Brain pericyte (primary cell): ENCODE results near the gene CAMTA1.

ENCODE experiments used
- DNase-seq: peaks from one replicate; pipeline ENCODE4 v3.0.0-alpha.2; 2012; ENCODE audit warnings: low read depth, low spot score

CAMTA1 gene

DNA sequence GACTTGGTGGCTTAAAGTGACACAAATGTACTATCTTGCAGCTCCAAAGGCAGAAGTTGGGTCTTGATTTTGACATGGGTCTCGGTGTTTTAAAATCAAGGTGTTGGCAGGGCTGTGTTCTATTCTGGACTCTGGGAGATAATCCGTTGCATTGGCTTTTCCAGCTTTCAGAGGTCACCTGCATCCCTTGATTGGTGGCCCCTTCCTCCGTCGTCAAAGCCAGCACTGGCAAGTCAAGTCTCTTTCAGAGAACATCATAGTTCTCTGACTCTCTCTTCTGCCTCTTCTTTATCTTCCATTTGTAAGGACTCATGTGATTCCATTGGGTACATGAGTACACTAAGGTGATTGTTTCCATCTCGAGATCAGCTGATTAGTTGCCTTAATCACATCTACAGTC, 172.1 kb downstream of the CAMTA1 start:
- DNase-seq: no peak

GRCh38 chr1:6958407-6959030, 173.3 kb downstream of the CAMTA1 start:
- no peak for DNase-seq

DNA sequence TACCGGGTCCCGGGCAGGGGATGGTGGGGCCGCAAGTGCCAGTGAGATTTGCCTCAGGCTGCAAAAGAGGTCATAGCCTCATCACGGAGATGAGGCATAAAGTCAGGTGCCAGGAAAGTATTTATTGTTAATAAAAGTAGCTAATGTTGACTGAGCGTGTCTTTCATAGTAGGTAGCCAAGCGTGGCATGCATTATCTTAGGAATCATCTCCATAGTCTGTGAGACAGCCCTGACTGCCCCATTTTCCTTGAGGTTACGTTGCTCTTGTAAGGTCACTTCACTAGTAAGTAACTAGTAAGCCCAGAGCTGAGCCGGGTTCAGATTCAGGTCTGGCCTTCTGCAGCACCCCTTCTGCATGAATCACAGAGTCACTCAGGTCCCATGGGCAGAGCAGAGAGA, 174.2 kb downstream of the CAMTA1 start:
- no peak for DNase-seq

- no peak for DNase-seq
Observed at GRCh38 chr1:6960291-6960811, 175.1 kb downstream of the CAMTA1 start.

- no peak for DNase-seq
Observed at GRCh38 chr1:6960860-6961259, 175.6 kb downstream of the CAMTA1 start.

DNA sequence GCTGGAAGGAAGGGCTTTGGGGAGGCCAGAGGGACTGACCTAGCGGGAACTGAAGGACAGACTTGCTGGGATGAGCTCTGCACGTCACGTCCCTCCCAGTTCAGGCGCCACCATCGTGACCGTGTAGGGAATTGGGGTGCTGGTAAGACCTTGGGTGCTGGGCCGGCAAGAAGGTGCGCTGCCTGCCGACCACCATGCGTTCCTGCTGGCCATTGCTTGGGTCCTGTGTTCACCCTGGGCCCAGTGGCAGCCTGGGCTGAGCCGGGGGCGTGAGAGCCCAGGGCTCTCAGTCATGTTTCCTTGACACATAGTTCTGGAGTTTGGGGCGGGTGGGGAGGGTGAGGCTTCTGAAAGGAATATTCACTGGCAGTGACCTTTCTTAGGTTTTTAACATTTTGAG, 176.0 kb downstream of the CAMTA1 start:
- DNase-seq: no peak

GRCh38 chr1:6961905-6962477, 176.7 kb downstream of the CAMTA1 start:
- no peak for DNase-seq

GRCh38 chr1:6962478-6962995, 177.3 kb downstream of the CAMTA1 start:
- no peak for DNase-seq

GRCh38 chr1:6962996-6963911, 178.0 kb downstream of the CAMTA1 start:
- no peak for DNase-seq

DNA sequence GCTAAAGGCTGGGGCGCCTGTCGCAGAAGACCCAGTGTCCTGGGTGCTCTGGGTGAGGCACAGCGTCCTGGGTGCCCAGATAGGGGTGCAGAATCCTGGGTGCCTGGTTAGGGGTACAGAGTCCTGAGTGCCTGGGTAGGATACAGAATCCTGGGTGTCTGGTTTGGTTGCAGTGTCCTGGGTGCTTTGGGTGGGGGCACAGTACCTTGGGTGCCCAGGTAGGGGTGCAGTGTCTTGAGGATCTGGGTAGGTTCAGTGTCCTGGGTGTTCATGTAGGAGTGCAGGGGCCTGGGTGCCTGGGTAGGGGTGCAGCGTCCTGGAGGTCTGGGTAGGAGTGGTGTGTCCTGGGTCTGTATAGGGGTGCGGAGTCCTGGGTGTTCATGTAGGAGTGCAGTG, 178.7 kb downstream of the CAMTA1 start:
- no peak for DNase-seq

- no peak for DNase-seq
Observed at GRCh38 chr1:6965083-6965934, 180.1 kb downstream of the CAMTA1 start.

DNA sequence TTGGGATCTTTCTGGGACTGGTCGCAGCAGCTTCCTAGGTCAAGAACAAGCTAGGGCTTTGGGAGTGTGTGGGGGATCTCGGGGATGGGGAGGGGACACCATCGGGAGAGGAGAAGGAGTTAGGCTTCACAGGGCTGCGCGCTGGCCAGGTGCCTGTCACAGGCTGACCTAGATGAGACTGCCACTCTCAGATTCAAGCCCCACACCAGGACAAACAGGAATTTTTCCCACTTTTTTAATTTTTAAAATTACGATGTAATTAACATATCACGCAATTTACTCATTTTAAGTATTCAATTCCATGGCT, 180.6 kb downstream of the CAMTA1 start:
- no peak for DNase-seq

GRCh38 chr1:6966326-6966725, 181.1 kb downstream of the CAMTA1 start:
- no peak for DNase-seq

DNA sequence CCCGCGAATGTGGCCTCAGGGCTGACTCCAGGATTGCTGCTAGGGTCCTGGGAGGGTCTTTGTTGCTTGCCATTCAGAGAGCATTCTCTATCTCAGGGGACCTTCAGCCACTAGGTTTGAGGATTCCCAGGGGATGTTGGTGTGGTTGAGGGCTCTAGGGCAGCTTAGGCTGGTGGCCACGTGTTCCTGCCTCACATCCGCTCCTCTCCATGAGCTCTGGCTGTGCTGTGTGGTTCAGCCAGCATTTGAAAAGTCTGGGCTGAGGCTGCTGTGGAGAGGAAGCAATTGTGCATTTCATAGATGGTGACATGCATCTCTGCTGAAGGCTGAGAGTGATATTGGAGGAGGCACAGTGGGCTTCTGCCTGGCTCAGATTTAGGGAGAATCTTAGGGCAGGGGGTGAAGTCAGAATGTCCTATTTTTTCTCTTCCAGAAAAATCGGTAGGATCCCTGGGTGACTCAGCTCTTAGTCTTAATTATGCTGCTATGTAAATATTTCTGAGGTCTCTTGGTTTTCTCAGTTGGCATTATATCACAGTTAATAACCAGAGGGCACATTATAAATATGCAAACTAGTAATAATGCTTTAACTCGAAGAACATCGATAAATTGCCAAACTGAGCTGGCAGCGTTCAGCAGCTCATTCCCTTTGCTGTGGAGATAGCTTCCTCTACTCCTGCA, 182.3 kb downstream of the CAMTA1 start:
- no peak for DNase-seq

- no peak for DNase-seq
Observed at GRCh38 chr1:6969106-6969505, 183.9 kb downstream of the CAMTA1 start.

DNA sequence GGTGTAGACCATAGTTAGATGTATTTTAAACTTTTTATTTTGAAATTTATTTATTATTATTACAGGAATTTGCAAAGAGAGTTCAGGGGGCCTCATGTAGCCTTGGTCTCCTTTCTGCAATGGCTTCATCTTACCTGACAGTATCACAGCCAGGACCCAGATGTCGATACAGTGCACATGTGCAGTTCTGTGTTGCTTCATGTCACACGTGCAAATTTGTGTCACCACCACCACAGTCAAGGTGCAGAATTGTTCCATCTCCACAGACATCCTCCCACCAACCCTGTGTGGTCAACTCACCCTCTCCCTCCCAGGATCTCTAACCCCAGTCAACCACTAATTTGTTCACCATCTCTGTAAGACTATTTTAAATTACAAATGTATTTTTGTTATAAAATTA, 184.5 kb downstream of the CAMTA1 start:
- no peak for DNase-seq

- no peak for DNase-seq
Observed at GRCh38 chr1:6970221-6970620, 185.0 kb downstream of the CAMTA1 start.

DNA sequence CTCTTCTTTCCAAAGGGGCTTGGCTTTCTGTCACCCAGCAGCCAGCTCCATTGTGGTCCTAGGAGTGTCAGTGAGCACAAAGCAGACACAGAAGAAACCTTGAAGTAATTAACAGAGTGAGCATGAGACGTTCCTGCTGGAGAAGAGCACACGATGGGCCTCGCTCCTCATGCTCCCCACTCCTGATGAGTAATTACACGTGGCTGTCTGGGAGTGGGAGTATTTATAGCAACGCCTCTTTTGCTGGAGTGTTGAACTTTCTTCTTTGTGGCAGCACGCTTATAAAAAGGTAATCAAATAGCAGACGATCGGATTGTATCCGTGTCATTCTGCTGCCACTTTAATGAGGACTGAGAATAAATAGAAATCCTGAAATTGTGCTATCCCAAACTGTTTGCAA, 185.8 kb downstream of the CAMTA1 start:
- DNase-seq: no peak

DNA sequence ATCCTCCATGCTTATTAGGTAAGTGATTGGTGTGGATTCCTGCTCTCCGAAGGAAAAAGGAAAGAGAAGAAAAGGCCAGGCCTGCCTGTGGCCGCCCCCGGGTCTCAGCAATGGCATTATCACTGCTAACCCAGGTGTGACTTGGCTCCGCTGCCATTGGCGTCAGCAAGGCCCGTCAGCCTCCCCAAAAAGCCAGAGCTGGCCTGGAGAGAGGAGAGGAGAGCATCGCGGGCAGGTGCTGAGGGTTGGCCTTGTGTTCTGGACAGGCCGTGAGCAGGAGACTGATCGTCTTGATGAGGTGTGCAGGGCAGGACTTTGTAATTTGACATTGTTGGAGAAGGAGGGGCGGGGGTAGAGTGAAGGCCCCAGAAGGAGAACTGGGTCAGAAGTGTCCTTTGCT, 186.4 kb downstream of the CAMTA1 start:
- no peak for DNase-seq

DNA sequence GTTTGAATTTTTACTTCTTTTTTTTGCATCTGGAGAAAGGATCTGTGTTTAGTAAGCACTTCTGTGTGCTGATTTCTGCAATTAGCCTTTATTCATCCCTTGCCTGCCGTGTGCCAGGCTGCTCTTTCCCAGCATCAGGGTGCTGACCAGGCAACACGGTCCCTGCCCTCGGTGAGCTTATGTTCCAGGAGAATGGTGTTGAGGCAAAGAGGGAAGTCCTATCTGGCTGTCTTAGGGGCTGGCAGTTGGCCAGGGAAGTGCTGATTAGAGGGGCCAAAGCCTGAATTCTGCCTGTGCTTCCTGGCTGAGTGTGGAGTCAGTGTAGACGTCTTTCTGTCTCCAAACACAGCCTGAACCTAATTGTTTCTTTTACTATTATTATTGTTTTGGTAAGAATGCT, 187.1 kb downstream of the CAMTA1 start:
- no peak for DNase-seq
